ENCODE results near the gene FAXDC2.
A peak's percentile ranks its signal among the peaks of the same experiment; 100 is the strongest.
"Not testable (repeated sequence)": the region's sequence is repeated elsewhere in the genome, so short reads cannot be mapped to it uniquely, and the experiment has no call there.

Gene FAXDC2

DNA sequence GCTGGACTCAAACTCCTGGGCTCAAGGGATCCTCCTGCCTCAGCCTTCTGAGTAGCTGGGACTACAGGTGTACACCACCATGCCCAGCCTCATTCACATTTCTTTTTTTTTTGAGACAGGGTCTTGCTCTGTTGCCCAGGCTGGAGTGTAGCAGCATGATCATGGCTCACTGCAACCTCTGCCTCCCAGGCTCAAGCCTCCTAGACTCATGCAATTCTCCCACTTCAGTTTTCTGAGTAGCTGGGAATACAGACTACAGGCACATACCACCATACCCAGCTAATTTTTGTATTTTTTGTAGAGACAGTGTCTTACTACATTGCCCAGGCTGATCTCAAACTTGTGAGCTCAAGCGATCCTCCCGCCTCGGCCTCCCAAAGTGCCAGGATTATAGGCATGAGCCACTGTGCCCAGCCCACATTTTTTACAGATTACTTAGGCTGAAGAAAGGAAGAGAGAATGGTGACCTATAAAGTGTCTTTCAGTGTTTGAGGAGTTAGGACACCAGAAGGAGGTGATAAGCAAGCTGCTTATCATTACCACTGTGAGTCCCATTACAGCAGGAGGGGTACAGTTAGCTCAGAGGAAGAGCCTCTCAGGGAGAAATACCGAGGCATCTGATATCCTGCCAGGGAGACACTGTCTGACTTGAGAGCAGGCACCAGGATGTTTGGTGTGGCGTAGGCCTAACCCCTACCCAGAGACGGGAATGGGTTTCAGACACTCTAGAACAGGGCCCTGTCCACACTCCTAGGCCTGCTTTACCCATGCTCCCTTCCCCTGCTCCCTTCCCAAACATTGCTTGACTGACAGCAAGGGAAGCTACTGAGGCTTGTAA lies 9.7 kb downstream of the FAXDC2 start:
- Histone ChIP-seq H2BK15ac (ENCODE audit: low read depth, poor library complexity, severe bottlenecking) (no peak overlapping the region), H3K9ac (ENCODE audit: low read length) (no peak overlapping the region), H2BK120ac (ENCODE audit: low read depth, low read length) (no peak overlapping the region), H3K14ac (ENCODE audit: low read length in 2 of 2) (no peak overlapping the region), H3K79me1 (replicated peaks; ENCODE audit: low read length, poor library complexity, severe bottlenecking) (peaks cover 8% of the 10 kb centered on the region), H3K4me1 (ENCODE audit: control insufficient read depth, insufficient read depth, low read depth, low read length) (no peaks in the 10 kb centered on the region), H2BK12ac (ENCODE audit: low read length in 2 of 2) (no peak overlapping the region), H3K23ac (ENCODE audit: low read length in 2 of 2) (no peak overlapping the region), H3K27ac (ENCODE audit: low read length, poor library complexity, severe bottlenecking) (no peak overlapping the region), H3K4me2 (ENCODE audit: low read length, poor library complexity, severe bottlenecking) (no peak overlapping the region), H3K36me3 (ENCODE audit: control insufficient read depth in 1 of 2, insufficient read depth in 2 of 2, low read depth in 1 of 2, low read length in 2 of 2) (peaks cover 13 to 44% of the 10 kb centered on the region in 2 experiments), H3K4ac (ENCODE audit: low read depth in 1 of 2, low read length in 2 of 2) (no peak overlapping the region), H3K4me3 (ENCODE audit: insufficient read depth in 1 of 2, low read depth in 1 of 2, low read length in 2 of 2) (no peak overlapping the region), H3K27me3 (ENCODE audit: control insufficient read depth in 1 of 2, insufficient read depth in 1 of 2, low read length in 2 of 2) (no peaks in the 10 kb centered on the region), H2AFZ (ENCODE audit: low read depth, low read length) (no peak overlapping the region), H2AK5ac (ENCODE audit: low read length, severe bottlenecking) (no peak overlapping the region), H4K91ac (ENCODE audit: low read length) (no peak overlapping the region), H3K18ac (ENCODE audit: low read depth in 1 of 2, low read length in 2 of 2) (no peak overlapping the region), H3K9me3 (ENCODE audit: control insufficient read depth, low read length) (no peaks in the 10 kb centered on the region), H4K8ac (ENCODE audit: low read length) (no peak overlapping the region), H2BK5ac (ENCODE audit: low read depth, low read length, poor library complexity, severe bottlenecking) (no peak overlapping the region)
- WGBS = 77% methylated on average over 6 of the region's 6 CpGs
- no peak for DNase-seq

DNA sequence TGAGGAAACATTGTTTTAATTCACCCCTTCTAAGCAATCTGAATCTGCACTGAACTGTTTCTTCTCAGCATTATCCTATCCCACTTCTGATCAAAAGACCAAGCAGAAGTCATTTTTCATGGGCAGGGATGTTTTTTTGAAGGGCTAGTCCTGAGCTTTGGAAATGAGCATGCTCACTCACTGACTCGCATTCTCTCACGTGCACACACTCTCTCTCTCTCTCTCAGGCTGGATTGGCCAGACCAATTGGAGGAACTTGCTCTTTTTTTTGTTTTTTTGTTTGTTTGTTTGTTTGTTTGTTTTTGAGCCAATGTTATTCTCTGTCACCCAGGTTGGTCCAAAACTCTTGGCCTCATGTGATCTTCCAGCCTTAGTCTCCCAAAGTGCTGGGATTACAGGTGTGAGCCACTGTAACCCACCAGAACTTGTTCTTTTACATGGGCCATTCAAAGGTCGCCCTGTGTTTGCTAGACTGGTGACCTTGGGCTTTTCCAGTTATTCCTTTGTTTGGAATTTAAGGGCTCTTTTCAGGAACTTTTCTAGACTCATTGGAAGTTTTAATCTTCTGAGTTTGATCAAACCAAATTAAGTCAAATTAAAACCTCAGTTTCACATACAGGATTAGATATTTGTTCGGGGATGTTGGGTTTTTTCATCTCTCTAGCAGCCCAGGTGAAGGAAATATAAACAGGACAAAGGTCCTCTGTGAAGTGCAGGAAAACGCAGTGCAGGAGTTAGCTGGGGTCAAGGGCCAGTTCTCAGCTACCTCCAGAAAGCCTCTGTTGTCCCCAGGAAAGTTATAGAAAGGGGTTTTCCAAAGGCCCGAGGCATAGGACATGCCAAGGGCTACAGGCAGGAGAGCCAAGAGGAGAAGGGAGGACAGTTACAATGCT lies 13.1 kb downstream of the FAXDC2 start:
- H2AFZ ChIP-seq (ENCODE audit: low read depth, low read length) = no peak overlapping the region
- H2AK5ac ChIP-seq (ENCODE audit: low read length, severe bottlenecking) = no peak overlapping the region
- no peak overlapping the region for H2BK5ac ChIP-seq (ENCODE audit: low read depth, low read length, poor library complexity, severe bottlenecking)
- WGBS = 87% methylated on average over 5 of the region's 6 CpGs
- H2BK15ac ChIP-seq (ENCODE audit: low read depth, poor library complexity, severe bottlenecking) = no peak overlapping the region
- no peak for DNase-seq
- no peak overlapping the region for H3K27ac ChIP-seq (ENCODE audit: low read length, poor library complexity, severe bottlenecking)
- H3K4ac ChIP-seq (ENCODE audit: low read depth in 1 of 2, low read length in 2 of 2) = no peak overlapping the region
- H3K9me3 ChIP-seq (ENCODE audit: control insufficient read depth, low read length) = no peaks in the 10 kb centered on the region
- H3K36me3 ChIP-seq (ENCODE audit: control insufficient read depth in 1 of 2, insufficient read depth in 2 of 2, low read depth in 1 of 2, low read length in 2 of 2) = peaks cover 17 to 35% of the 10 kb centered on the region in 2 experiments
- H3K9ac ChIP-seq (ENCODE audit: low read length) = no peak overlapping the region
- no peak overlapping the region for H3K4me3 ChIP-seq (ENCODE audit: insufficient read depth in 1 of 2, low read depth in 1 of 2, low read length in 2 of 2)
- H3K18ac ChIP-seq (ENCODE audit: low read depth in 1 of 2, low read length in 2 of 2) = no peak overlapping the region
- no peak overlapping the region for H2BK120ac ChIP-seq (ENCODE audit: low read depth, low read length)
- peaks cover 6% of the 10 kb centered on the region for H3K79me1 ChIP-seq (replicated peaks; ENCODE audit: low read length, poor library complexity, severe bottlenecking)
- H3K4me2 ChIP-seq (ENCODE audit: low read length, poor library complexity, severe bottlenecking) = no peak overlapping the region
- no peak overlapping the region for H2BK12ac ChIP-seq (ENCODE audit: low read length in 2 of 2)
- H3K14ac ChIP-seq (ENCODE audit: low read length in 2 of 2) = no peak overlapping the region
- H3K27me3 ChIP-seq (ENCODE audit: control insufficient read depth in 1 of 2, insufficient read depth in 1 of 2, low read length in 2 of 2) = no peaks in the 10 kb centered on the region
- H3K23ac ChIP-seq (ENCODE audit: low read length in 2 of 2) = peak overlapping the region in 1 of 2 experiments; percentile 14
- H4K8ac ChIP-seq (ENCODE audit: low read length) = no peak overlapping the region
- H4K91ac ChIP-seq (ENCODE audit: low read length) = no peak overlapping the region
- peaks cover 3% of the 10 kb centered on the region for H3K4me1 ChIP-seq (ENCODE audit: control insufficient read depth, insufficient read depth, low read depth, low read length)

- Histone ChIP-seq H2AK5ac (ENCODE audit: low read length, severe bottlenecking) (no peak overlapping the region), H3K27ac (ENCODE audit: low read length, poor library complexity, severe bottlenecking) (no peak overlapping the region), H3K79me1 (replicated peaks; ENCODE audit: low read length, poor library complexity, severe bottlenecking) (peaks cover 6% of the 10 kb centered on the region), H4K8ac (ENCODE audit: low read length) (no peak overlapping the region), H3K14ac (ENCODE audit: low read length in 2 of 2) (no peak overlapping the region), H3K27me3 (ENCODE audit: control insufficient read depth in 1 of 2, insufficient read depth in 1 of 2, low read length in 2 of 2) (no peaks in the 10 kb centered on the region), H3K4ac (ENCODE audit: low read depth in 1 of 2, low read length in 2 of 2) (no peak overlapping the region), H2BK15ac (ENCODE audit: low read depth, poor library complexity, severe bottlenecking) (peak overlapping the region; percentile 74), H3K4me1 (ENCODE audit: control insufficient read depth, insufficient read depth, low read depth, low read length) (peaks cover 3% of the 10 kb centered on the region), H2BK120ac (ENCODE audit: low read depth, low read length) (no peak overlapping the region), H3K36me3 (ENCODE audit: control insufficient read depth in 1 of 2, insufficient read depth in 2 of 2, low read depth in 1 of 2, low read length in 2 of 2) (peaks cover 20 to 43% of the 10 kb centered on the region in 2 experiments), H4K91ac (ENCODE audit: low read length) (no peak overlapping the region), H3K9me3 (ENCODE audit: control insufficient read depth, low read length) (no peaks in the 10 kb centered on the region), H2BK12ac (ENCODE audit: low read length in 2 of 2) (no peak overlapping the region), H3K23ac (ENCODE audit: low read length in 2 of 2) (no peak overlapping the region), H2BK5ac (ENCODE audit: low read depth, low read length, poor library complexity, severe bottlenecking) (no peak overlapping the region), H3K4me2 (ENCODE audit: low read length, poor library complexity, severe bottlenecking) (no peak overlapping the region), H3K4me3 (ENCODE audit: insufficient read depth in 1 of 2, low read depth in 1 of 2, low read length in 2 of 2) (no peak overlapping the region), H2AFZ (ENCODE audit: low read depth, low read length) (no peak overlapping the region), H3K9ac (ENCODE audit: low read length) (no peak overlapping the region), H3K18ac (ENCODE audit: low read depth in 1 of 2, low read length in 2 of 2) (no peak overlapping the region)
- no peak for DNase-seq
- over 99% methylated on average over 6 of the region's 6 CpGs for WGBS
Measured at GRCh38 chr5:154836225-154836624, 14.2 kb downstream of the FAXDC2 start.

DNA sequence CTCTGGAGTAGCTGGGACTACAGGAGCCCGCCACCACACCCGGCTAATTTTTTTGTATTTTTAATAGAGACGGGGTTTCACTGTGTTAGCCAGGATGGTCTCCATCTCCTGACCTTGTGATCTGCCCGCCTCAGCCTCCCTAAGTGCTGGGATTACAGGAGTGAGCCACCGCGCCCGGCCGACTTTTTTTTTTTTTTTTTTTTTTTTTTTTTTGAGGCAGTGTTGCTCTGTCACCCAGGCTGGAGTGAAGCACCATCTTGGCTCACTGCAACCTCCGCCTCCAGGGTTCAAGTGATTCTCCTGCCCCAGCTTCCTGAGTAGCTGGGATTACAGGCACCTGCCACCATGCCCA lies 14.7 kb downstream of the FAXDC2 start:
- H3K4me2 ChIP-seq (ENCODE audit: low read length, poor library complexity, severe bottlenecking); H2AFZ ChIP-seq (ENCODE audit: low read depth, low read length); H3K18ac ChIP-seq (ENCODE audit: low read depth in 1 of 2, low read length in 2 of 2); H3K9ac ChIP-seq (ENCODE audit: low read length); H3K14ac ChIP-seq (ENCODE audit: low read length in 2 of 2); H3K79me1 ChIP-seq (replicated peaks; ENCODE audit: low read length, poor library complexity, severe bottlenecking); H3K23ac ChIP-seq (ENCODE audit: low read length in 2 of 2); H3K4me1 ChIP-seq (ENCODE audit: control insufficient read depth, insufficient read depth, low read depth, low read length); H4K91ac ChIP-seq (ENCODE audit: low read length); H3K27me3 ChIP-seq (ENCODE audit: control insufficient read depth in 1 of 2, insufficient read depth in 1 of 2, low read length in 2 of 2); DNase-seq; H4K8ac ChIP-seq (ENCODE audit: low read length); H3K4me3 ChIP-seq (ENCODE audit: insufficient read depth in 1 of 2, low read depth in 1 of 2, low read length in 2 of 2); H3K27ac ChIP-seq (ENCODE audit: low read length, poor library complexity, severe bottlenecking); H3K4ac ChIP-seq (ENCODE audit: low read depth in 1 of 2, low read length in 2 of 2); H2BK12ac ChIP-seq (ENCODE audit: low read length in 2 of 2); H2BK15ac ChIP-seq (ENCODE audit: low read depth, poor library complexity, severe bottlenecking); H3K9me3 ChIP-seq (ENCODE audit: control insufficient read depth, low read length); H2BK120ac ChIP-seq (ENCODE audit: low read depth, low read length); H2BK5ac ChIP-seq (ENCODE audit: low read depth, low read length, poor library complexity, severe bottlenecking); H2AK5ac ChIP-seq (ENCODE audit: low read length, severe bottlenecking): not testable (repeated sequence)
- WGBS = 98% methylated on average over 9 of the region's 9 CpGs
- peaks cover 20 to 49% of the 10 kb centered on the region in 2 experiments for H3K36me3 ChIP-seq (ENCODE audit: control insufficient read depth in 1 of 2, insufficient read depth in 2 of 2, low read depth in 1 of 2, low read length in 2 of 2)
